Measurements from ENCODE around the gene SH3RF1. TPM values are rescaled to one million over a fixed set of nuclear protein-coding genes. Genes with fewer than 3 reads are reported as not detected.
"Not testable (repeated sequence)": the region's sequence is repeated elsewhere in the genome, so short reads cannot be mapped to it uniquely, and the experiment has no call there.

Gene SH3RF1
- total RNA-seq, 1 donor: 41.9 TPM

DNA sequence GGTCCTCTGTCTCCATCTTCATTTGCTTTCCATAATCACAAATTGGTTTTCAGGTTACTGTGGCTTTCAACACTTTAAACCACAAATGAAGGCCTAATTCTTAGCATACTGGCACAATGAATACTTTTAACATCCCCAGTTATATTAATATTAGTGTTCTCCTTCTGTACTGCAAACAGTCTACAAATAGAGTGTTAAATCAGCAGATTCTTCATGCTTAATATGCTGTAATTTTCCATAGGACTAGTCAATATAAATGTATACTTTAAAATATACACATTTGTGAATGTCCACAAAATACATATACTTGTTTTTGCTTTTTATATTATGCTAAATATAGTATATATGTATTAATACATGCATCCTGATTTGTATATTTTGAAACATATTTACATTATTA, 72.6 kb downstream of the SH3RF1 start:
- TF ChIP-seq, protein P1, sequence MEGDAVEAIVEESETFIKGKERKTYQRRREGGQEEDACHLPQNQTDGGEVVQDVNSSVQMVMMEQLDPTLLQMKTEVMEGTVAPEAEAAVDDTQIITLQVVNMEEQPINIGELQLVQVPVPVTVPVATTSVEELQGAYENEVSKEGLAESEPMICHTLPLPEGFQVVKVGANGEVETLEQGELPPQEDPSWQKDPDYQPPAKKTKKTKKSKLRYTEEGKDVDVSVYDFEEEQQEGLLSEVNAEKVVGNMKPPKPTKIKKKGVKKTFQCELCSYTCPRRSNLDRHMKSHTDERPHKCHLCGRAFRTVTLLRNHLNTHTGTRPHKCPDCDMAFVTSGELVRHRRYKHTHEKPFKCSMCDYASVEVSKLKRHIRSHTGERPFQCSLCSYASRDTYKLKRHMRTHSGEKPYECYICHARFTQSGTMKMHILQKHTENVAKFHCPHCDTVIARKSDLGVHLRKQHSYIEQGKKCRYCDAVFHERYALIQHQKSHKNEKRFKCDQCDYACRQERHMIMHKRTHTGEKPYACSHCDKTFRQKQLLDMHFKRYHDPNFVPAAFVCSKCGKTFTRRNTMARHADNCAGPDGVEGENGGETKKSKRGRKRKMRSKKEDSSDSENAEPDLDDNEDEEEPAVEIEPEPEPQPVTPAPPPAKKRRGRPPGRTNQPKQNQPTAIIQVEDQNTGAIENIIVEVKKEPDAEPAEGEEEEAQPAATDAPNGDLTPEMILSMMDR (IDR thresholded peaks at IDR 0.05; ENCODE audit: insufficient read depth, low read depth, low read length): no peak
- no peak overlapping the region for H3K4me3 ChIP-seq (ENCODE audit: low read depth, low read length)
- no peak for DNase-seq (ENCODE audit: low read depth)

DNA sequence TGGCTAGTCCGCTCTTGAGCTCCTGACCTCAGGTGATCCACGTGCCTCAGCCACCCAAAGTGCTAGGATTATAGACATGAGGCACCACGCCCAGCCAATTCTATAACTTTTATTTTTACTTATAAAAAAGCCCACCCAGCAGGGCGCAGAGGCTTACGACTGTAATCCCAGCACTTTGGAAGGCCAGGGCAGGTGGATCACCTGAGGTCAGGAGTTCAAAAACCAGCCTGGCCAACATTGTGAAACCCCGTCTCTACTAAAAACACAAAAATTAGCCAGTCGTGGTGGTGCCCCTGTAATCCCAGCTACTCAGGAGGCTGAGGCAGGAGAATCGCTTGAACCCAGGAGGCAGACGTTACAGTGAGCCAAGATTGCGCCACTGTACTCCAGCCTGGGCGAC, 73.5 kb downstream of the SH3RF1 start:
- not testable (repeated sequence) for H3K4me3 ChIP-seq (ENCODE audit: low read depth, low read length)

DNA sequence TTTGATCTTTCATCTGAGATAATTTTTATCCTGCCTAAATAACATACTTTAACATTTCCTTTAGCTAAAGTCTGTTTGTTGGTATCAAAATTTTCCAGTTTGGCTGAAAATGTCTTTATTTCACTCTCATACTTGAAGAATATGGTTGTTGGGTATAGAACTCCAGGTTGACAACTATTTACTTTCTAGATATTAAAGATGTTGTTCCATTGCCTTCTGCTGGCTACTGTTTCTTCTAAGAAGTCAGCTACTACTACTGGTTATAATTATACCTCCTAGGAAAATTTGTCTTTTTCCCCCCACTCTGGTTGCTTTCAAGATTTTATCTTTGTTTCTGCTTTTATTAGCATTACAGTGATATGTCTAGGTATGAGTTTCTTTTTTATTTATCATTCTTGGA, 75.7 kb downstream of the SH3RF1 start:
- no peak overlapping the region for H3K4me3 ChIP-seq (ENCODE audit: low read depth, low read length)
- no peak for DNase-seq (ENCODE audit: low read depth)
- TF ChIP-seq, protein P1 (IDR thresholded peaks at IDR 0.05; ENCODE audit: insufficient read depth, low read depth, low read length): no peak

More for the DNA sequence above, 73.5 kb downstream of the SH3RF1 start:
- not testable (repeated sequence) for DNase-seq (ENCODE audit: low read depth)

DNA sequence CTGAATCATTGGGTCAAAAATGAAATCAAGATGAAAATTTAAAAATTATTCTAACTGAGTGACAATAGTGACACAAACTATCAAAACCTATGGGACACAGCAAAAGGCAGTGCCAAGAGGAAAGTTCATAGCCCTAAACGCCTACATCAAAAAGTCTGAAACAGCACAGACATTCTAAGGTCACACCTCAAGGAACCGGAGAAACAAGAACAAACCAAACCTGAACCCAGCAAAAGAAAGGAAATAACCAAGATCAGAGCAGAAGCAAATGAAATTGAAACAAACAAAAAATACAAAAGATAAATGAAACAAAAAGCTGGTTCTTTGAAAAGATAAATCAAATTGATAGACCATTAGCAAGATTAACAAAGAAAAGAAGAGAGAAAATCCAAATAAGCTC, 80.8 kb downstream of the SH3RF1 start:
- not testable (repeated sequence) for DNase-seq (ENCODE audit: low read depth); H3K4me3 ChIP-seq (ENCODE audit: low read depth, low read length)

DNA sequence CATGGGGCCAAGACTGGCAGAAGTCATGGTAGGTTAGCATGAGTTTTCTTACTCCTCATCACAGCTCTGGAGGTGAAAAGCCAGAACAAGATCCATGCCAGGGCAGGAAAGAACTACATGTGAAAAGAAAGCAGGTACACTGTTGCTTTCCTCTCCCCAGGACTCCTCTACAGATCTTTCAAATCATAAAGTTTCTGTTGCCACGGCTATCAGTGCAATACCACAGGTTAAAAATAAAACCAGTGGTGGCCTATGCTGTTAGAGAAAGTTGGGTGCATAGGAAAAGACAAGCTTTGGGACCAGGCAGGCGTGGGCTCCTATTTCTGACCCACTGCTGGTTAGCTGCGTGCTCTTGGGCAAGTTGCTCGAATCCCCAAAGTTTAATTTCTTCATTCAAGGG, 81.4 kb downstream of the SH3RF1 start:
- H3K4me3 ChIP-seq (ENCODE audit: low read depth, low read length): no peak overlapping the region
- DNase-seq (ENCODE audit: low read depth): no peak
- TF ChIP-seq, protein P1 (IDR thresholded peaks at IDR 0.05; ENCODE audit: insufficient read depth, low read depth, low read length): no peak

DNA sequence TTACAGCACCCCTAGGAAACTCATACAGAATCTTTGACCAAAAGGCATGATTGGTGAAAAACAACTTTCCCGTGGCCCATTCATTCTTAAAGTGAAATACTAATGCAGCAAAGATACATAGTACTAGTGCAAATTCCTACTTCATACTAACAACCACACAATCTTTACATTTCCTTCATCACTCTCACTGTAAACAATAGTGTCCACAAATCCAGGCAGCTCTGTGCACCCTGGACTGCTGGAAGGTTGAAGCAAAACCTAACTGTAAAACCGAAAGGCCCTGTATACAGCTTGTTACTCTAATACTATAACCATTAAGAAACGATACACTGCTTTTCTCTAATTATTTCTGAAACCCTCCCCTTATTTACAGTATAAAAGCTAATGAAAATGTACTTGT, 82.6 kb downstream of the SH3RF1 start:
- TF ChIP-seq, protein P1 (IDR thresholded peaks at IDR 0.05; ENCODE audit: insufficient read depth, low read depth, low read length): no peak
- no peak for DNase-seq (ENCODE audit: low read depth)
- no peak overlapping the region for H3K4me3 ChIP-seq (ENCODE audit: low read depth, low read length)

DNA sequence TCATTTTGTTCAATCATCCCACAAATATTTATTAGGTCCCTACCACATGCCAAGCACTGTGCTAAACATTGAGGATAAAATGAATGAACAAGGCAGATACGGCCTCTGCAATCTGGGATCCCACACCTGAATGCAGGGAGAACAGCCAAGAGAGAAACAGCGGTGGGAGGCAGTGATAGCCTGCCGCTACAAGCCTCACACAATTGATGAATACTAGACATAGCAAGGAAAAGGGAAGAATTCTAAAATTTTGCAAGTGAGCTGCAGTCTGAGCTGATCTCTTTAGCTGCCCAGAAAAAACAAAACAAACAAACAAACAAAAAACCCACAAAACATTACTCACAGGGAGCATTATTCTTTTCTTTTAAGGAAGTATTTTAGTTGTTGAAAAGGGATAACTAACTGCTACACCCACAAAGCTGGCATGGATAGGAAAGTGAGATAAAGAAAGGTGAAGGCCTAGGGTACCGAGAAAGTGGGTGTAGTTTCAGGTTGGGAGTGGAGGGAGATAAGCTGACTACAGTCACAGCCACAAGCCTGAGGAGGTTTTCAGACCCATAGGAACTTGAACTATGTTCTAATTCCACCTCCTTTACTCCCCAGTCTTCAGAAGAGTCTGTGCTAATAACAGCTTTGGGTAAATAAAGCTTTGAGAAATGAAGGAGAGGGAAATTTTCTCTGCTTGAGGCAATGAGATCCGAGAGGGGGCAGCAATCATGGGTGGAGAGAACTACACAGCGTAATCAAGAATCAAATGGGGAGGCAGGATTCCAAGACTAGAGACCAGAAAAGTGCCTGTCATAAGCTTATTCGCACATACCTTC, 85.4 kb downstream of the SH3RF1 start:
- TF ChIP-seq, protein P1 (IDR thresholded peaks at IDR 0.05; ENCODE audit: insufficient read depth, low read depth, low read length): no peak
- H3K4me3 ChIP-seq (ENCODE audit: low read depth, low read length): no peak overlapping the region
- no peak for DNase-seq (ENCODE audit: low read depth)

DNA sequence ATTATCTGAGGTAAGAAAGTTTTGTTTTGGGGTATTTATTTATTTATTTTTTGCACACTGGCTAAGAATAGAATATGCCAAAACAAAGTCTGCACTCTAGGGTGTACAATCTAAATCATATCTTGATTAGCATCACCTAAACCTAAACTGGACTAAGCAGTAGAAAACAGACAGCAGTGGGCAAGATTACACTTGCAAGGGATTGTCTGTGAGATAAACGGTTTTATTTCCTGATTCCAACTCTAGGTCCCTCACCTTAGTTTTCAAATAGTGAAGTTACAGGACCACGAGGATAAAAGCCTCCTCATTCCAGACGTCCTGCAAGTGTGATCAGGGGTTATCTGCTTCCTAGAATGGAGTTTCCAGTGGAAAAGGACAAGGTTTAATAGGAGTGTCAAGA, 86.1 kb downstream of the SH3RF1 start:
- DNase-seq (ENCODE audit: low read depth): no peak
- TF ChIP-seq, protein P1 (IDR thresholded peaks at IDR 0.05; ENCODE audit: insufficient read depth, low read depth, low read length): no peak
- H3K4me3 ChIP-seq (ENCODE audit: low read depth, low read length): no peak overlapping the region
